Forelimb muscle (tissue), 1 donor: ENCODE results near the gene GPX2. TPM values are rescaled to one million over a fixed set of nuclear protein-coding genes. Genes with fewer than 3 reads are reported as not detected.
A peak's percentile ranks its signal among the peaks of the same experiment; 100 is the strongest.
"Not testable (repeated sequence)": the region's sequence is repeated elsewhere in the genome, so short reads cannot be mapped to it uniquely, and the experiment has no call there.

Experiments used
- DNase-seq: peaks from one replicate; pipeline ENCODE4 v3.0.0-alpha.2; 2013; ENCODE audit warnings: low read depth
- polyA plus RNA-seq: library from polyadenylated mRNA; unstranded; fragments of 120-200 nt; gene quantifications from one replicate; pipeline ENCODE4 v1.2.1, GENCODE V29; 2013; ENCODE audit not compliant: insufficient read length

GPX2 gene
- polyA plus RNA-seq, 1 donor = 0.35 TPM

GRCh38 chr14:64914237-64915028 lies 28.1 kb downstream of the GPX2 start, which contains the start of gene CHURC1:
TSS of gene CHURC1 (plus strand) at chr14:64914455. CDS start at chr14:64914496, 41 bp downstream.
- DNase-seq = peak; percentile 91

DNA sequence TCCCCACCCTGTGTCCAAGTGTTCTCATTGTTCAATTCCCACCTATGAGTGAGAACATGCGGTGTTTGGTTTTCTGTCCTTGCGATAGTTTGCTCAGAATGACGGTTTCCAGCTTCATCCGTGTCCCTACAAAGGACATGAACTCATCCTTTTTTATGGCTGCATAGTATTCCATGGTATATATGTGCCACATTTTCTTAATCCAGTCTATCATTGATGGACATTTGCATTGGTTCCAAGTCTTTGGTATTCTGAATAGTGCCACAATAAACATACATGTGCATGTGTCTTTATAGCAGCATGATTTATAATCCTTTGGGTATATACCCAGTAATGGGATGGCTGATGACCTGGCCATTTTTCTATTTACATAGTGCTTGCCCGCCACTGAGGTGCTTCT lies 29.1 kb downstream of the GPX2 start:
- DNase-seq = not testable (repeated sequence)

GRCh38 chr14:64912261-64912660 lies 30.3 kb downstream of the GPX2 start:
- no peak for DNase-seq

DNA sequence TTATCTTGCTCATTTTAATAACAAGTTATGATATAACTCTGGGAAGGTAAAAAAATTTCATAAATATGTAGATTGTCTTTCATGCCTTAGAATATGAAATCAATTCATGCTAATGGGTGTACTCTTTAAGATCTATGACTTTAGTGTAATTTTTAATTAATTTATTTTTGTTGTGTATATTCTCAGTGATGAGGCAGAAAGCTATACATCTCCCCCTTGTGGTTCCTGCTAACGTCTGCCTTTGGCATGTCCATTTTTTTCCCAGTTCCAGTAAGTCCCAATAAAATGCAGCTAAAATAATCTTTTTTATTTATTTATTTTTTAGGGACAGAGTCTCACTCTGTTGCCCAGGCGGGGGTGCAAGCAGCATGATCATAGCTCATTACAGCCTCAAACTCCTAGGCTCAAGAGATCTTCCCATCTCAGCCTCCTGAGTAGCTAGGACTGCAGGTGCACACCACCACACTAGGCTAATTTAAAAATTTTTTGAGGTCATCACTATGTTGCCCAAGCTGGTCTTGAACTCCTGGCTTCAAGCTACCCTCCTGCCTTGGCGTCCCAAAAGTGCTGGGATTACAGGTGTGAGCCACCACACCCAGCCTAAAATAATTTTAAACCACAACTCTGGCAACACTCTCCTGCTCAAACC lies 31.6 kb downstream of the GPX2 start:
- no peak for DNase-seq

DNA sequence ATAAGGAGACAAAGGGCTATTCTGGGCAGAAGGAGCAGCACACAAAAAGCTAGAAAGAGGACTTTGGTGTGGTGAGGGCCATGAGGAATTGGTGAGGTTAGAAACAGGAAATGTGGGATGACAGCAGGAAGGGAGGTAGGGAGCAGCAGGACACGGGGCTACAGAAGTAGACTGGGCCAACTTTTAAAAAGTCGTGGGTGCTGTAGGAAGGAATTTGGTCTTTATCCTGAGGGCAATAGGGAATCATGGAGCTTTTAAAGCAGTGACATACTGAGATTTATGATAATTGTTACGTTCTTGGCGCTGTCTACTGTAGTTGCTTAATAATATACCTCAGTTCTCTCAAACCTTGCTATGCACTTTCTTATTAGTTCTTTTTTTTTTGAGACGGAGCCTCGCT lies 36.5 kb downstream of the GPX2 start:
- DNase-seq = no peak

- no peak for DNase-seq
Observed at GRCh38 chr14:64899958-64900357, 42.6 kb downstream of the GPX2 start.

- no peak for DNase-seq
Observed at GRCh38 chr14:64891839-64892375, 50.6 kb downstream of the GPX2 start.

DNA sequence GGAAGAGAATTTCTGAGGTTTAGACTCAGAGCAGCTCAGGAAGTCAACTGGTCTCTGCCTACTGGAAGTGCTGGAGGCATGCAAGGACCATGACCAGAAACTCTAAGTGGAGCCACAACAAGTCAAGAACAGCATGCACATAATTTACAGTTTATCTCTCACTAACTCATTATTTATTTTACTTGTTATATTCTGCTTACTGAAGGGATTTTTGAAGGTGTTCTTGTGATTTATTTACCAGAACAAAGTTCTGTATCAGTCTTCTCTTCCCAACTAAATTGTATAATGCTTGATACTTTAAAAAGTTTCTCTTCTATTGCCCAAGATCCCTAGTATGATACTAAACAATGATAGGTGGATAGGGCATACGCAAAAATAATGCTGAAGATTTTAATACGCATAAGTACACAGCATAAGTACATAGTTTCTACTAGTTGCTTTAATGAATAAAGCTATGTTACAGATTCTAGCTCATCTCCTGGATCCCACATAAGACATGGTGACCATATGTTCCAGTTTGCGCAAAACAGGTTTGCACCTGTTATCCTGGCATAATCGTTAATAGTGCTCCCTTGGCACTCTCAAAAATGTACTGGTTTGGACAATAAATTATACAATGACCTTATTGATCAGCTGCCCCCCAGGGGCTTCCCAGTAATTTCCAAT lies 51.2 kb downstream of the GPX2 start:
- no peak for DNase-seq

- DNase-seq = no peak
Observed at GRCh38 chr14:64889352-64889751, 53.2 kb downstream of the GPX2 start.

Other genes with a start within 250 kb of the GPX2 start
- gene PLEKHG3, start 238.3 kb downstream of the GPX2 start, polyA plus RNA-seq = 19.7 TPM
- gene SPTB, start 62.8 kb downstream of the GPX2 start, polyA plus RNA-seq = 178 TPM
- 38.5 TPM for gene CHURC1, start 28.3 kb downstream of the GPX2 start, polyA plus RNA-seq
- 36.7 TPM for gene RAB15, start 29.6 kb upstream of the GPX2 start, polyA plus RNA-seq
- gene FNTB, start 44.1 kb upstream of the GPX2 start, polyA plus RNA-seq = 22.2 TPM
- gene MAX, start 159.8 kb upstream of the GPX2 start, polyA plus RNA-seq = 27.4 TPM